Mucosa of descending colon (tissue), 3 donors: ENCODE measurements around the gene ZNF366. TPM values are rescaled to one million over a fixed set of nuclear protein-coding genes. Genes with fewer than 3 reads are reported as not detected.

Experiments
- ATAC-seq: fragments of 200-7000 bp; cut with Tn5 transposase; one replicate; pipeline ENCODE4 v1.9.1; 2020; ENCODE audit warnings: mild to moderate bottlenecking, moderate library complexity
- DNase-seq, 3 donors: peaks; one replicate each; pipeline ENCODE4 v3.0.0-alpha.2; 2020
- H3K36me3 ChIP-seq: fragments of 200-600 bp; one replicate; pipeline ENCODE4 v1.8.0; 2021; ENCODE audit warnings: low read depth, mild to moderate bottlenecking
- H3K4me1 ChIP-seq: fragments of 200-600 bp; one replicate; pipeline ENCODE4 v1.8.0; 2021; ENCODE audit warnings: low read depth, mild to moderate bottlenecking
- H3K4me3 ChIP-seq: fragments of 200-600 bp; one replicate; pipeline ENCODE4 v1.8.0; 2021; ENCODE audit warnings: mild to moderate bottlenecking
- H3K9me3 ChIP-seq: fragments of 200-600 bp; one replicate; pipeline ENCODE4 v1.8.0; 2021; ENCODE audit warnings: mild to moderate bottlenecking
- CTCF ChIP-seq: fragments of 200-600 bp; IDR thresholded peaks from one replicate; pipeline ENCODE4 v1.8.0; 2022; ENCODE audit warnings: antibody characterized with exemption, mild to moderate bottlenecking
- intact Hi-C, 2 donors: fragments of 100-400 bp; cut with DNase I in 1 of 2; cut with micrococcal nuclease in 1 of 2; formaldehyde crosslinking; loops; one replicate each; pipeline versions ENCODE4 v1.11.0 to v1.11.1; 2022; cut with DNase I, micrococcal nuclease
- total RNA-seq, 3 donors: library from RNA; stranded (reverse); fragmentation: NEBNext Ultra II Directional in 2 of 3; extraction: Animal tissue kit (Norgen Biotek cat#: 25700) in 2 of 3; gene quantifications; one replicate each; pipeline versions ENCODE4 v1.2.1 to v1.2.4, GENCODE V29; 2021 to 2023
- donor health status: DM: no; HTN: no; CAD: no; lungs with moderate emphysema.
- donor health status: DM: no; HTN: no; CAD: no.
- donor health status: DM: no; HTN: yes; CAD: no.

ZNF366 gene
- total RNA-seq, 3 donors from 2014 or later, result 0.96 to 1.6 (median 1.6) TPM

- intact Hi-C loops, result no loop called here
Measured at GRCh38 chr5:72494623-72495124, 12.5 kb downstream of the ZNF366 start.

GRCh38 chr5:72489536-72489935, 17.7 kb downstream of the ZNF366 start:
- Histone ChIP-seq H3K9me3 (no peaks in the 10 kb centered on the region), H3K4me3 (no peak overlapping the region), H3K4me1 (no peaks in the 10 kb centered on the region), H3K36me3 (no peaks in the 10 kb centered on the region)
- intact Hi-C loops, result no loop called here
- ATAC-seq (no peak), DNase-seq (no peak)
- no peak for TF ChIP-seq CTCF

More at GRCh38 chr5:72494623-72495124, 12.5 kb downstream of the ZNF366 start:
- Histone ChIP-seq H3K4me1 (peaks cover 3% of the 10 kb centered on the region), H3K36me3 (no peaks in the 10 kb centered on the region), H3K9me3 (no peaks in the 10 kb centered on the region), H3K4me3 (no peak overlapping the region)
- no peak for TF ChIP-seq CTCF
- ATAC-seq (no peak), DNase-seq (no peak)

GRCh38 chr5:72488756-72489155, 18.5 kb downstream of the ZNF366 start:
- TF ChIP-seq CTCF, result no peak
- intact Hi-C loops, result no loop called here
- H3K36me3 ChIP-seq, result no peaks in the 10 kb centered on the region
- no peaks in the 10 kb centered on the region for H3K9me3 ChIP-seq
- no peaks in the 10 kb centered on the region for H3K4me1 ChIP-seq
- no peak for ATAC-seq
- DNase-seq, result no peak
- no peak overlapping the region for H3K4me3 ChIP-seq

GRCh38 chr5:72487177-72487576, 20.0 kb downstream of the ZNF366 start:
- intact Hi-C loops, result no loop called here
- no peak for TF ChIP-seq CTCF
- ATAC-seq, result no peak
- Histone ChIP-seq H3K4me1 (no peaks in the 10 kb centered on the region), H3K9me3 (no peaks in the 10 kb centered on the region), H3K4me3 (no peak overlapping the region), H3K36me3 (no peaks in the 10 kb centered on the region)
- no peak for DNase-seq

- no peak for ATAC-seq
- H3K9me3 ChIP-seq, result no peaks in the 10 kb centered on the region
- intact Hi-C loops, result no loop called here
- DNase-seq, result no peak
- H3K4me1 ChIP-seq, result no peaks in the 10 kb centered on the region
- H3K36me3 ChIP-seq, result no peaks in the 10 kb centered on the region
- no peak for TF ChIP-seq CTCF
- no peak overlapping the region for H3K4me3 ChIP-seq
Measured at GRCh38 chr5:72486371-72486770, 20.8 kb downstream of the ZNF366 start.

- no peak for ATAC-seq
- intact Hi-C loops, result no loop called here
- H3K9me3 ChIP-seq, result no peaks in the 10 kb centered on the region
Measured at GRCh38 chr5:72485430-72485974, 21.7 kb downstream of the ZNF366 start.

More at GRCh38 chr5:72485430-72485974, 21.7 kb downstream of the ZNF366 start:
- TF ChIP-seq CTCF, result no peak
- H3K4me1 ChIP-seq, result no peaks in the 10 kb centered on the region
- no peak for DNase-seq
- H3K36me3 ChIP-seq, result no peaks in the 10 kb centered on the region
- no peak overlapping the region for H3K4me3 ChIP-seq
